ENCODE results near the gene PCYT2.
"Not testable (repeated sequence)": the region's sequence is repeated elsewhere in the genome, so short reads cannot be mapped to it uniquely, and the experiment has no call there.

PCYT2 gene

DNA sequence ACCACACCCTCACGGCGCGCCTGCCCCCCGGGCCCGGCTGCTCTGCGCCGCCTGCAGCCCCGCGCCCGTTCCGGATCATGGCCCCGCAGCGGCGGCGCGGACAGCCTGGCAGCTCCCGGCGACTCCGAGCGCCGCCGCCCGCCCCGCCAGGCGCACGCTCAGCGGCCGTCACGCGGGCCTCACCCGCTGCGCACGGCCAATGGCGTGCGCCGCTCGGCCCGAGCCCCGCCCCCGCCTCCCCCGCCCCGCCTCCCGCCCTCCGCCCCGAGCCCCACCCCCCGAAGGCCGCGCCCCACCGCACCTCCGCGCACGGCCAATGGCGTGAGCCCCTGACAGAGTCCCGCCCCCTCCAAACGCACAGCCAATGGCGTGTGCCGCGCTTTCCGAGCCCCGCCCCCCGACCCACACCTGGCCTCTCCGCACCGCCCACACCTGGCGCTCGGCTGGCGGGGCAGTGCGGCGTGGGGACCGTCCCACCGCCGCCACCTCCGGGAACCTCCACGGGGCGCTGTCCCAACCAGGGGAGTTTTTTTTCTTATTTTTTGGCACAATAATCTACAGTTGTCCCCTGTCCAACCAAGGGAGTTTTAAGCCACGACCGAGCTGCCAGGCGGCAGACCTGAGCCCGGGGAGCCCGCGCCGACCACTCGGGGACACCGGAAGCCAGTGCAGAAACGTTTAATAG is at the start of gene PCYT2:
Gene PCYT2 (minus strand): TSS at position 123 of the 685 bp plus-strand sequence. CDS start 44 bp downstream, at position 79.
- peak; percentile 89 for DNase-seq (ENCODE audit: low read depth in 2 of 2)

- no peak for DNase-seq (ENCODE audit: low read depth in 2 of 2)
Measured at GRCh38 chr17:81960130-81960958, 49.1 kb upstream of the PCYT2 start.

- peak; percentile 59 to 61 for DNase-seq (ENCODE audit: low read depth in 2 of 2)
Measured at GRCh38 chr17:81959362-81960129, 48.3 kb upstream of the PCYT2 start.

DNA sequence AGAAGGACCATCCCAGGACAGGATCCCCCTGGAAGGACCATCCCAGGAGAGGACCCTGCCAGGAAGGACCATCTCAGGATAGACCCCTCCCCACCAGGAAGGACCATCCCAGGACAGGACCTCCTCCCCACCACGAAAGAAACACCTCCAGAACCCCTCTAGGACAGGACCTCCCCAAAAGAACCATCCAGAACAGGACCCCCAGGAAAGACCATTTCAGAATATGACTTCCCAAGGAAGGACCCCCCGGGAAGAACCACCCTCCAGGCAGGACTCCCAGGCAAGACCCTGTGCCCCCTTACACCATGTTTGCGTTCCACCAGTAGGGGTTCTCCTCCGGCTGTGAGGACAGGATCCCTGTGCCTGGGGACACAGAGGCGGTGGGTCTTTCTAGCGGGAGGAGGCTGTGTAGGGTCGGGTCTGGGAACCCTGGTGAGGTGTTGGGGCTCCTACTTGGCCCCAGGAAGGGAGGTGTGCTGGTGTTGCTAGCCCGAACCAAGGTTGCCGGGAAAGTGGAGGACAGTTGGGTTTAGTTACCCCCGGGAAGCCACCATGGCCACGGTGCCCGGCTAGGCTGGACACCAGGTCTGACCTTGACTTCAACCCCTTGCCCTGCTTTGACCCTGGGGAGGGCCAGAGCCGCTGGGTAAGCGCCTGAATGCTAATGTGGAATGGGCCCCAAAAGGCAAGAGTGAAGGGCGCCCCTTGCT is 47.6 kb upstream of the PCYT2 start:
- DNase-seq (ENCODE audit: low read depth in 2 of 2) = no peak

DNA sequence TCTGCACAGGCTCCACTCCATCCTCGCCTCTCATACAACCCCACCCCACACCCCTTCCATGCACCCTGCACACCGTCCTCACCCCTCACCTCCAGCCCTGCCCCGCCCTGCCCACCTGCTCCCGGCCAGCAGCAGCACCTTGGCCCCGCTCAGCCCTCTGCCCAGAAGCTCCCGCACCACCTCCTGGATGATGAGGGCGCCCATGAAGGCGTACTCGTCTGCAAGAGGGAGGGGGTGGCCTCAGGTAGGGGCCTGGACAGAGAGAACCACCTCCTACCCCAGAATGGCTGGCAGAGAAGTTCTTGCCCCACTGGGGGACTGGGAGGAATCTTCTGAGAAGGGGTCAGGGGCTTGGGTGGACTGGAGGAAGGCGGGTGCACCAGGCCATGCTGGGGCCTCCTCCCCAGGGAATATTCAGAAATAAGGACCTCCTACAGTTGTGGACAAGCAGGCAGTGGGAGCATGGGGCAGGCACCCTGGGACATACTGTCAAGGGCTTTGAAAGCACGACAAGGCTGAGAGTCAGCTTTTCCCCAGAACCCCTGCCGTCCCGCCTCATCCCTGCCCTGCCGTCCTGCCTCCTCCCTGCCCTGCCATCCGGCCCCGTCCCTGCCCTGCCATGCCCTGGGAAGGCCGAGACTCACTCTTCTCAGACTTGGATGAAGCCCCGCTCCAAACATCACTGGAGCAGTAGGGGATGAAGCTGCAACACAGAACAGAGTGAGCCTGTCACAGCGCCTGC is 46.7 kb upstream of the PCYT2 start:
- no peak for DNase-seq (ENCODE audit: low read depth in 2 of 2)

DNA sequence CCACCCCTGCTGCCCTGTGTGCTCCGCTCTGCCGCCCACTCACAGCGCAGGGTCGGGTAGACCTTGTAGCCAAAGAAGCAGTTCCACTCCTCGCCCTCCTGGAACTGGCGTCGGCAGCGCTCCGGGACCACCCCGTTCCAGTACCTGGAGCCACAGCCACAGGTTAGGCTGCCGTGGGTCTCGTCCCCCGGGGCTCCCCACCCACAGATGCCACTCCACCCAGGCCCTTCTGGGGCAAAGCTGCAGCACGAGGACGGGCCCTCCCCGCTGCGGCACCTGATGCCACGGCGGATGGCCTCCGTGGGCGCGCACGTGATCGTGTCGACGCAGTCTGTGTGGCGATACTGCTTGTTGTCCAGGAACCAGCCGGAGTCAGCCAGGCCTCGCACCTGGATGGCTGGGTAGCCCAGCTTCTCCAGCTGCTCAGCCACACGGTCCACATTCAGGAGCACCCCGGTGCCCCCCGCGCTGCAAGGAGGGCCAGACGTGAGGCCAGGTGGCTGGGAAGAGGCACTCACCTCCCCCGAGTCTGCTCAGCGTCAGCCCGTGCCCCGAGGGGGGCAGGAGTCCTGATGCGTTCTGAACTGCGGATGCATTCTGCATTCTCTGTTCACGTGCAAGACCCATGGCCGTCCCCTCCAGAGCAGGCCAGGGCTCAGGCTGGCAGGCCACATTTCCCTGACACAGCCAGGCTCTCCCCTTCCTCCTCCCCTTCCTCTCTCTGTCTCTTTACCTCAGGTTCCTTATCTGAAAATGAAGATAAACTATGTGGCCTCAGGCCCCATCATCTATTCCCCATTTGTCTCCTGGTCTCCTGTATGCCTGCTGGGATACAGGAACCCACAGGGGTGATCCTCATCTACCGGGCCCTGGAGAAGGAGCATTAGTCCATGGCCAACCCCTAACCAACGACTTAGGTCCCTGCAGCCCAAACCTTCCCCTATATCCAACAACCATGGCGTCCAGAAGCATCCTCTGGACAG is 45.7 kb upstream of the PCYT2 start:
- DNase-seq (ENCODE audit: low read depth in 2 of 2) = no peak

GRCh38 chr17:81955756-81956544 is 44.8 kb upstream of the PCYT2 start:
- DNase-seq (ENCODE audit: low read depth in 2 of 2) = no peak

DNA sequence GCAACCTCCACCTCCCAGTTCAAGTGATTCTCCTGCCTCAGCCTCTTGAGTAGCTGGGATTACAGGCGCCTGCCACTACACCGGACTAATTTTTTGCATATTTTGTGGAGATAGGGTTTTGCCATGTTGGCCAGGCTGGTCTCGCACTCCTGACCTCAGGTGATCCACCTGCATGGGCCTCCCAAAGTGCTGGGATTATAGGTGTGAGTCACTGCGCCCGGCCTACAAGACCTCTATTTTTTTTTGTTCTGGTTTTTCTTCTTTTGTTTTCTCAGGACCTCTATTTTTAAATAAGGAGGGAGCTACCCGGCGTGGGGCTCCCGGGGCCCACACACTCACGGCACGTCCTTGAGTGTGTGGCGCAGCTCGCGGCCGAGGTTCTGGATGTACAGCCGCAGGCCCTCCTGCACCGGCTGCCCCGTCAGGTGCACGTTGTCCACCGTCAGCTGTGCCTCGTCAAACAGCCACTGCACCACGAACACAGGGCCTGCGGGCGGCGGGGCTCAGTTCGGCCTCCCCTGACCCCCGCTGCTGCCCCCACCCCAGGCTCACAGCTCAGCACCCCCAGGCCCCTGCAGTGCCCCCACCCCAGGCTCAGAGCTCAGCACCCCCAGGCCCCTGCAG is 44.0 kb upstream of the PCYT2 start:
- no peak for DNase-seq (ENCODE audit: low read depth in 2 of 2)

DNA sequence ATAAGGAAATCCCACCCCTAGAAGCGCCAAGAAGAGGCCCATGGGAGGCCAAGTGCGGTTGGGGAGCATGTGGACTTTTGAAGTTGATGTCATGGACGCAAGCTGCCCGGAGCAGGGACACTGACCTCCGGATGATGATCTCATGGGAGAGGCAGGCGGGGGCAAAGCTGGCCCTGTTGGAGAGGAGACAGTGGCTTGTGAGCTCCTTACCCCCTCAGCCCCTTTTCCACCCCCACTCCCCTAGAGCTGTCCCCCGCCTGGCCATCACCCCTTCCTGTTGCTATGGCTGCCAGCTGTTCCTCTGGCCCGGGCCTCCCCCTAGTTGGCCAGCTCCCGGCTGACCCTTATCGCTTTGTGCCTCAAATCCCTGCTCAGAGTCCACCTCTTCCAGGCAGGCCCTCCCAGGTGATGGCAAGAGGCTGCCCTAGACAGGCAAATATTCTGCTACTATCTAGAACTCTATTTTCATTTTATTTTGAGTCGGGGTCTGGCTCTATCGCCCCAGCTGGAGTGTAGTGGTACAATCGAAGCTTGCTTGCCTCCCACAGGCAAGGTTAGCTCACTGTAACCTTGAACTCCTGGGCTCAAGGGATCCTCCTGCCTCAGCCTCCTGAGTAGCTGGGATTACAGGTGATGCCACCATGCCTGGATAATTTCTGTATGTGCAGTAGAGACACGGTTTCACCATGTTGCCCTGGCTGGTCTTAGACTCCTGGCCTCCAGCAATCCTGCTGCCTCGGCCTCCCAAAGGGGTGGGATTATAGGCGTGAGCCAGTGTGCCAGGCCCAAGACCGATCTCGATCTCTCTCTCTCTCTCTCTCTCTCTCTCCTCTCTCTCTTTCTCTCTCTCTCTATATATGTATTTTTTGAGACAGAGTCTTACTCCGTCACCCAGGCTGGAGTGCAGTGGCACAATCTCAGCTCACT is 43.2 kb upstream of the PCYT2 start:
- no peak for DNase-seq (ENCODE audit: low read depth in 2 of 2)

DNA sequence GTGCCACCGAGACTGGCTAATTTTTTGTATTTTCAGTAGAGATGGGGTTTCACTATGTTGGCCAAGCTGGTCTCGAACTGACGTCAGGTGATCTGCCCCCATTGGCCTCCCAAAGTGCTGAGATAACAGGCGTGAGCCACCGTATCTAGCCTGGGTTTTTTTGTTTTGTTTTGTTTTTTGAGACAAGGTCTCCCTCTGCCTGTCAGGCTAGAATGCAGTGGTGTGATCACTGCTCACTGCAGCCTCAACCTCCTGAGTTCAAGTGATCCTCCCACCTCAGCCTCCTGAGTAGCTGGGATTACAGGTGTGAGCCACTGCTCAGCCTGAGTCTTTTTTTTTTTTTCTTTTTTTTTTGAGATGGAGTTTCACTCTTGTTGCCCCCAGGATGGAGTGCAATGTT is 42.2 kb upstream of the PCYT2 start:
- DNase-seq (ENCODE audit: low read depth in 2 of 2) = not testable (repeated sequence)

- DNase-seq (ENCODE audit: low read depth in 2 of 2) = no peak
Measured at GRCh38 chr17:81952792-81953228, 41.6 kb upstream of the PCYT2 start.

- no peak for DNase-seq (ENCODE audit: low read depth in 2 of 2)
Measured at GRCh38 chr17:81951785-81952684, 40.8 kb upstream of the PCYT2 start.

GRCh38 chr17:81950501-81950900 is 39.3 kb upstream of the PCYT2 start:
- no peak for DNase-seq (ENCODE audit: low read depth in 2 of 2)

DNA sequence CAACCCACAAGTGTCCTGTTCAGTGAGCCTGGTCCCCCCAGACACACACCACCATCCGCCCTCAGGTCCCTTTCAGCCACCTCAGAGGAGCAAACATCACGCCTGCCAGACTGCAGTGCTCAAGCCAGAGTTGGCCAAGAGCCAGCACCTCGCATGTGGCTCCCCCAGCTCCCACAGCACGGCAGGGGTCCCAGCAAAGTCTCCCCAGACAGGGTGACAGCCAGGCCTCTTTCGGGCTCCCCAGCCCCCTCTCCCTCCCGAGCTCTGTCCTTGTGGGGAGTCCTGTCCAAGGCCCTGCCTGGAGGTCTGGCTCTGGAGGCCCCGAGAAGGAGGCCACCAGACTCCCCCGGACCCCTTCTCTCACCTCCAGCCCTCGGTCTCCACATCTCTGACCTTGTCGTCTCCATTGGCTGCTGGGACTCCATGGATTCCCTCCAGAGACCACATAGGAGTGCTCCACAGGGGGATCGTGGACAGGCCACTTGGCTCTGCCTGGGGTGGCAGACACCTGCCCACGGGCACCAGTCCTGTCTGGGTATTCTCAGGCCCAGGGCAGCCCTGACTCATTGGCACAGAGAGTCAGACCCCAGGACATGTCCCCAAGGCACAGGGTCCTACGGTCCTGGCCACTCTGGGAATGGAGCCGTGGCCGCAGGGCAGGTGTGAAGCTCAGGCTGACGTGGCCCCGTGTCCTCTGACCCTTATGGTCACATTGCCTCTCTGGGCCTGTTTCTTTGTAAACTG is 37.6 kb upstream of the PCYT2 start:
- DNase-seq (ENCODE audit: low read depth in 2 of 2) = no peak

GRCh38 chr17:81947189-81947588 is 36.0 kb upstream of the PCYT2 start, which contains the start of gene MYADML2:
TSS of gene MYADML2 (minus strand) at chr17:81947233. CDS start at chr17:81941741, 5,492 bp downstream.
- no peak for DNase-seq (ENCODE audit: low read depth in 2 of 2)
